GM18951 (cell line): Measurements from ENCODE around the gene ZNF316.

Source experiments
- POLR2A ChIP-seq: IDR thresholded peaks from 4 replicates; pipeline ENCODE4 v1.6.1; 2011; ENCODE audit warnings: mild to moderate bottlenecking; ENCODE audit not compliant: insufficient read length, insufficient read depth; ENCODE audit errors: extremely low read depth
- in situ Hi-C: fragments of 300-500 bp; cut with MboI; formaldehyde crosslinking; loops from one replicate; pipeline ENCODE4 v1.12.0; 2022; ENCODE audit warnings: low sequenced_read_pairs, mixed read lengths, inconsistent platforms; ENCODE audit not compliant: unreplicated experiment

Gene ZNF316

GRCh38 chr7:6636741-6637543 lies at the start of gene ZNF316:
TSS of gene ZNF316 (plus strand) at chr7:6637318. CDS start at chr7:6642410, 5,092 bp downstream.
- in situ Hi-C loops, result no loop called here

GRCh38 chr7:6588566-6588965 lies 48.6 kb upstream of the ZNF316 start:
- TF ChIP-seq POLR2A, result no peak
- in situ Hi-C loops, result no loop called here

More at GRCh38 chr7:6636741-6637543, at the start of gene ZNF316:
- TF ChIP-seq POLR2A, result peak; percentile 71

- in situ Hi-C loops, result no loop called here
- TF ChIP-seq POLR2A, result no peak
Observed at GRCh38 chr7:6589151-6589828, 47.8 kb upstream of the ZNF316 start.

GRCh38 chr7:6589829-6590644 lies 47.1 kb upstream of the ZNF316 start, which contains the start of gene INTS15:
TSS of gene INTS15 (plus strand) at chr7:6590021. CDS start at chr7:6590284, 263 bp downstream.
- TF ChIP-seq POLR2A, result peak; percentile 97
- in situ Hi-C loops, result no loop called here

- in situ Hi-C loops, result no loop called here
- TF ChIP-seq POLR2A, result no peak
Observed at GRCh38 chr7:6590645-6591110, 46.4 kb upstream of the ZNF316 start.

- in situ Hi-C loops, result no loop called here
- no peak for TF ChIP-seq POLR2A
Observed at GRCh38 chr7:6600093-6600492, 37.0 kb upstream of the ZNF316 start.

- in situ Hi-C loops, result no loop called here
- no peak for TF ChIP-seq POLR2A
Observed at GRCh38 chr7:6604458-6604857, 32.7 kb upstream of the ZNF316 start.

- TF ChIP-seq POLR2A, result no peak
- in situ Hi-C loops, result no loop called here
Observed at GRCh38 chr7:6606866-6607583, 30.1 kb upstream of the ZNF316 start.

GRCh38 chr7:6607651-6608051 lies 29.5 kb upstream of the ZNF316 start:
- in situ Hi-C loops, result no loop called here
- no peak for TF ChIP-seq POLR2A

GRCh38 chr7:6608081-6608480 lies 29.0 kb upstream of the ZNF316 start:
- in situ Hi-C loops, result no loop called here
- TF ChIP-seq POLR2A, result no peak

- TF ChIP-seq POLR2A, result no peak
- in situ Hi-C loops, result no loop called here
Observed at GRCh38 chr7:6608794-6609193, 28.3 kb upstream of the ZNF316 start.

- no peak for TF ChIP-seq POLR2A
- in situ Hi-C loops, result no loop called here
Observed at GRCh38 chr7:6612819-6613218, 24.3 kb upstream of the ZNF316 start.
